LNCaP clone FGC (cell line): ENCODE data around the gene ZNF469.

Source experiments
- DNase-seq: peaks from one replicate; pipeline ENCODE4 v3.0.0-alpha.2; 2011; ENCODE audit warnings: low read depth
- H3K4me3 ChIP-seq: 2 replicates; pipeline ENCODE4 v1.5.1; 2011; ENCODE audit warnings: mild to moderate bottlenecking, low read depth, low read length, control low read depth
- CTCF ChIP-seq: IDR thresholded peaks from 2 replicates; pipeline ENCODE4 v1.5.1; 2012; ENCODE audit warnings: mild to moderate bottlenecking; ENCODE audit not compliant: control insufficient read depth, insufficient read depth; ENCODE audit errors: extremely low read depth

The ZNF469 gene

GRCh38 chr16:88418869-88419268 lies 36.1 kb downstream of the ZNF469 start:
- H3K4me3 ChIP-seq: no peak overlapping the region

GRCh38 chr16:88419790-88420189 lies 37.0 kb downstream of the ZNF469 start:
- H3K4me3 ChIP-seq: no peak overlapping the region
- TF ChIP-seq CTCF: no peak
- no peak for DNase-seq

More at GRCh38 chr16:88418869-88419268, 36.1 kb downstream of the ZNF469 start:
- DNase-seq: no peak
- no peak for TF ChIP-seq CTCF

GRCh38 chr16:88420496-88420895 lies 37.7 kb downstream of the ZNF469 start:
- no peak overlapping the region for H3K4me3 ChIP-seq
- no peak for DNase-seq
- TF ChIP-seq CTCF: no peak

- H3K4me3 ChIP-seq: no peak overlapping the region
- no peak for DNase-seq
- TF ChIP-seq CTCF: no peak
These were observed 38.5 kb downstream of the ZNF469 start for GRCh38 chr16:88421301-88421700.

GRCh38 chr16:88421871-88422433 lies 39.2 kb downstream of the ZNF469 start:
- no peak for TF ChIP-seq CTCF
- no peak overlapping the region for H3K4me3 ChIP-seq
- DNase-seq: no peak

GRCh38 chr16:88422733-88423447 lies 40.1 kb downstream of the ZNF469 start:
- no peak for TF ChIP-seq CTCF
- no peak for DNase-seq
- no peak overlapping the region for H3K4me3 ChIP-seq

- no peak for DNase-seq
- no peak overlapping the region for H3K4me3 ChIP-seq
- TF ChIP-seq CTCF: no peak
These were observed 40.7 kb downstream of the ZNF469 start for GRCh38 chr16:88423448-88423850.
